A549 (cell line): ENCODE data around the gene ARR3.

Experiments
- CTCF ChIP-seq: fragments of >200 bp; sonication (Bioruptor Twin); formaldehyde crosslinking; IDR thresholded peaks from 3 replicates; pipeline ENCODE4 v1.5.1; 2016
- MAX ChIP-seq: IDR thresholded peaks from 2 replicates; pipeline ENCODE4 v1.6.1; 2012

- TF ChIP-seq CTCF (peak; percentile 42), MAX (no peak)
These were observed 5.1 kb upstream of the ARR3 start for GRCh38 chrX:70262952-70263567.
